Spinal cord (tissue), 10 donors: Measurements from ENCODE around the gene ADAM15. TPM values are rescaled to one million over a fixed set of nuclear protein-coding genes. Genes with fewer than 3 reads are reported as not detected.

Experiments
- DNase-seq, 6 donors: peaks; one replicate each; pipeline versions ENCODE4 v3.0.0 to v3.0.0-alpha.2; 2013 to 2015; ENCODE audit warnings: low spot score in 6 of 6, low read depth in 4 of 6
- H3K27ac ChIP-seq: one replicate; pipeline ENCODE4 v1.5.1; 2013; ENCODE audit warnings: low read depth, low read length, control low read depth
- H3K27me3 ChIP-seq: one replicate; pipeline ENCODE4 v1.6.1; 2013; ENCODE audit warnings: low read length; ENCODE audit not compliant: control insufficient read depth, insufficient read depth
- H3K36me3 ChIP-seq: one replicate; pipeline ENCODE4 v1.6.1; 2013; ENCODE audit warnings: low read length; ENCODE audit not compliant: control insufficient read depth, insufficient read depth
- H3K4me1 ChIP-seq: one replicate; pipeline ENCODE4 v1.6.1; 2013; ENCODE audit warnings: low read length; ENCODE audit not compliant: control insufficient read depth, insufficient read depth
- H3K4me3 ChIP-seq: one replicate; pipeline ENCODE4 v1.5.1; 2013; ENCODE audit warnings: low read depth, low read length, control low read depth
- H3K9me3 ChIP-seq: one replicate; pipeline ENCODE4 v1.6.1; 2013; ENCODE audit warnings: low read length; ENCODE audit not compliant: control insufficient read depth, insufficient read depth
- WGBS: methylation state at CpG from one replicate; pipeline ENCODE4 v1.1.5; 2013; ENCODE audit warnings: missing lambda C conversion rate; ENCODE audit not compliant: insufficient coverage; 5-methylcytosine and 5-hydroxymethylcytosine counted together
- polyA plus RNA-seq, 2 donors: library from polyadenylated mRNA; unstranded; fragments of 120-200 nt; gene quantifications; one replicate each; pipeline ENCODE4 v1.2.1, GENCODE V29; 2013; ENCODE audit not compliant: insufficient read length in 2 of 2
- total RNA-seq, 2 donors: library from RNA; depleted of rRNA in 1 of 2; stranded (reverse); fragments of 120-200 nt in 1 of 2; fragments of >200 nt in 1 of 2; gene quantifications; one replicate each; pipeline versions ENCODE4 v1.2.3 to v1.2.4, GENCODE V29; 2013 to 2014
- donor health status: healthy.

The ADAM15 gene
- total and polyA plus RNA-seq, 4 donors: 29.9 to 100 (median 65.8) TPM

GRCh38 chr1:155029513-155030242 is 21.4 kb upstream of the ADAM15 start:
- WGBS: 77% methylated on average over 15 of the region's 16 CpGs
- no peaks in the 10 kb centered on the region for H3K36me3 ChIP-seq
- no peak overlapping the region for H3K4me3 ChIP-seq
- no peak overlapping the region for H3K27ac ChIP-seq
- DNase-seq: no peak
- H3K27me3 ChIP-seq: no peaks in the 10 kb centered on the region
- H3K9me3 ChIP-seq: no peaks in the 10 kb centered on the region
- no peaks in the 10 kb centered on the region for H3K4me1 ChIP-seq

- WGBS: 86% methylated on average over 13 of the region's 15 CpGs
Observed at GRCh38 chr1:155030243-155030795, 20.8 kb upstream of the ADAM15 start.

GRCh38 chr1:155030899-155031298 is 20.2 kb upstream of the ADAM15 start:
- no peak overlapping the region for H3K27ac ChIP-seq
- H3K4me3 ChIP-seq: no peak overlapping the region
- no peaks in the 10 kb centered on the region for H3K27me3 ChIP-seq
- H3K9me3 ChIP-seq: no peaks in the 10 kb centered on the region
- H3K4me1 ChIP-seq: no peaks in the 10 kb centered on the region
- whole genome bisulfite sequencing: 89% methylated on average over 11 of the region's 11 CpGs
- no peak for DNase-seq
- no peaks in the 10 kb centered on the region for H3K36me3 ChIP-seq

More at GRCh38 chr1:155030243-155030795, 20.8 kb upstream of the ADAM15 start:
- H3K36me3 ChIP-seq: no peaks in the 10 kb centered on the region
- no peak overlapping the region for H3K4me3 ChIP-seq
- no peaks in the 10 kb centered on the region for H3K27me3 ChIP-seq
- no peaks in the 10 kb centered on the region for H3K4me1 ChIP-seq
- no peak for DNase-seq
- no peaks in the 10 kb centered on the region for H3K9me3 ChIP-seq
- H3K27ac ChIP-seq: no peak overlapping the region

- 86% methylated on average over 12 of the region's 12 CpGs for WGBS
Observed at GRCh38 chr1:155032886-155033285, 18.2 kb upstream of the ADAM15 start.

GRCh38 chr1:155033524-155033923 is 17.6 kb upstream of the ADAM15 start, which contains the start of the genes DCST1 and DCST2:
Gene DCST1, plus strand, starts transcription at chr1:155033824. Its CDS starts 213 bp downstream, at chr1:155034037.
Gene DCST2, minus strand, starts transcription at chr1:155033781. Its CDS starts 80 bp downstream, at chr1:155033701.
- Histone ChIP-seq H3K4me3 (no peak within 1 kb of the TSS), H3K9me3 (no peaks in the 10 kb centered on the region), H3K4me1 (no peaks in the 10 kb centered on the region), H3K27me3 (no peaks in the 10 kb centered on the region), H3K36me3 (no peaks in the 10 kb centered on the region), H3K27ac (no peak within 1 kb of the TSS)
- 91% methylated on average over 9 of the region's 9 CpGs for WGBS
- no peak for DNase-seq

More at GRCh38 chr1:155032886-155033285, 18.2 kb upstream of the ADAM15 start:
- DNase-seq: no peak
- Histone ChIP-seq H3K27me3 (no peaks in the 10 kb centered on the region), H3K27ac (no peak overlapping the region), H3K36me3 (no peaks in the 10 kb centered on the region), H3K4me1 (no peaks in the 10 kb centered on the region), H3K9me3 (no peaks in the 10 kb centered on the region), H3K4me3 (no peak overlapping the region)

- no peak for DNase-seq
- H3K9me3 ChIP-seq: no peaks in the 10 kb centered on the region
- WGBS: 84% methylated on average over 11 of the region's 20 CpGs
Observed at GRCh38 chr1:155034318-155035208, 16.6 kb upstream of the ADAM15 start.

GRCh38 chr1:155035936-155036335 is 15.2 kb upstream of the ADAM15 start:
- Histone ChIP-seq H3K27ac (no peak overlapping the region), H3K4me1 (no peaks in the 10 kb centered on the region), H3K27me3 (no peaks in the 10 kb centered on the region), H3K36me3 (no peaks in the 10 kb centered on the region), H3K4me3 (no peak overlapping the region), H3K9me3 (no peaks in the 10 kb centered on the region)
- WGBS: 100% methylated on average over 1 of the region's 2 CpGs
- no peak for DNase-seq

More at GRCh38 chr1:155034318-155035208, 16.6 kb upstream of the ADAM15 start:
- no peak overlapping the region for H3K4me3 ChIP-seq
- H3K27me3 ChIP-seq: no peaks in the 10 kb centered on the region
- no peaks in the 10 kb centered on the region for H3K36me3 ChIP-seq
- H3K27ac ChIP-seq: no peak overlapping the region
- H3K4me1 ChIP-seq: no peaks in the 10 kb centered on the region

- Histone ChIP-seq H3K4me1 (no peaks in the 10 kb centered on the region), H3K4me3 (no peak overlapping the region), H3K36me3 (no peaks in the 10 kb centered on the region), H3K27ac (no peak overlapping the region), H3K9me3 (no peaks in the 10 kb centered on the region), H3K27me3 (no peaks in the 10 kb centered on the region)
- DNase-seq: no peak
- 85% methylated on average over 3 of the region's 3 CpGs for WGBS
Observed at GRCh38 chr1:155037043-155037442, 14.1 kb upstream of the ADAM15 start.

GRCh38 chr1:155037851-155038441 is 13.2 kb upstream of the ADAM15 start:
- no peak overlapping the region for H3K4me3 ChIP-seq
- 84% methylated on average over 6 of the region's 6 CpGs for WGBS
- H3K4me1 ChIP-seq: no peaks in the 10 kb centered on the region
- no peaks in the 10 kb centered on the region for H3K27me3 ChIP-seq
- H3K27ac ChIP-seq: no peak overlapping the region
- no peaks in the 10 kb centered on the region for H3K36me3 ChIP-seq
- DNase-seq: no peak
- H3K9me3 ChIP-seq: no peaks in the 10 kb centered on the region
